Measurements from ENCODE around the gene ADH7. TPM values are rescaled to one million over a fixed set of nuclear protein-coding genes. Genes with fewer than 3 reads are reported as not detected.

The ADH7 gene
- total and polyA plus RNA-seq, 2 of the 13 experiments (the other 11 are each of a cell fraction or from before 2014, with no cell fraction given): not detected

- TF ChIP-seq, protein P1, sequence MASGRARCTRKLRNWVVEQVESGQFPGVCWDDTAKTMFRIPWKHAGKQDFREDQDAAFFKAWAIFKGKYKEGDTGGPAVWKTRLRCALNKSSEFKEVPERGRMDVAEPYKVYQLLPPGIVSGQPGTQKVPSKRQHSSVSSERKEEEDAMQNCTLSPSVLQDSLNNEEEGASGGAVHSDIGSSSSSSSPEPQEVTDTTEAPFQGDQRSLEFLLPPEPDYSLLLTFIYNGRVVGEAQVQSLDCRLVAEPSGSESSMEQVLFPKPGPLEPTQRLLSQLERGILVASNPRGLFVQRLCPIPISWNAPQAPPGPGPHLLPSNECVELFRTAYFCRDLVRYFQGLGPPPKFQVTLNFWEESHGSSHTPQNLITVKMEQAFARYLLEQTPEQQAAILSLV (CRISPR knock-in tag; IDR thresholded peaks at IDR 0.05; ENCODE audit: borderline replicate concordance): no peak
- no peak for TF ChIP-seq RNF2 (conservative IDR thresholded peaks at IDR 0.05; ENCODE audit: low read depth)
- TF ChIP-seq MIER2 (CRISPR knock-in tag; IDR thresholded peaks at IDR 0.05): no peak
- no peak for TF ChIP-seq SIX1 (CRISPR knock-in tag; IDR thresholded peaks at IDR 0.05; ENCODE audit: borderline replicate concordance)
- TF ChIP-seq ZNF337 (CRISPR knock-in tag; IDR thresholded peaks at IDR 0.05; ENCODE audit: borderline replicate concordance, low read depth): no peak
- TF ChIP-seq DNMT1 (CRISPR knock-in tag; IDR thresholded peaks at IDR 0.05): no peak
- no peak for TF ChIP-seq ZNF710 (CRISPR knock-in tag; IDR thresholded peaks at IDR 0.05; ENCODE audit: borderline replicate concordance)
- TF ChIP-seq SIX4 (CRISPR knock-in tag; IDR thresholded peaks at IDR 0.05): no peak
- TF ChIP-seq JUNB (CRISPR knock-in tag; IDR thresholded peaks at IDR 0.05; ENCODE audit: borderline replicate concordance): no peak
- TF ChIP-seq ZNF644 (CRISPR knock-in tag; IDR thresholded peaks at IDR 0.05; ENCODE audit: low read depth): no peak
- TF ChIP-seq, protein P2, sequence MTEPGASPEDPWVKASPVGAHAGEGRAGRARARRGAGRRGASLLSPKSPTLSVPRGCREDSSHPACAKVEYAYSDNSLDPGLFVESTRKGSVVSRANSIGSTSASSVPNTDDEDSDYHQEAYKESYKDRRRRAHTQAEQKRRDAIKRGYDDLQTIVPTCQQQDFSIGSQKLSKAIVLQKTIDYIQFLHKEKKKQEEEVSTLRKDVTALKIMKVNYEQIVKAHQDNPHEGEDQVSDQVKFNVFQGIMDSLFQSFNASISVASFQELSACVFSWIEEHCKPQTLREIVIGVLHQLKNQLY (CRISPR knock-in tag; IDR thresholded peaks at IDR 0.05): no peak
Observed at GRCh38 chr4:99379571-99379970, 55.6 kb downstream of the ADH7 start (continued).

All from HepG2 (cell line).